SU-DHL-6 (cell line): ENCODE measurements around the gene H19.

ENCODE experiments used
- H2AFZ ChIP-seq: fragments of 200-600 bp; sonication (generic); 2 replicates; pipeline ENCODE4 v1.6.1; 2014; ENCODE audit warnings: low read depth, mild to moderate bottlenecking, moderate library complexity, mixed read lengths, antibody characterized with exemption, low read length; ENCODE audit not compliant: severe bottlenecking
- H3F3A ChIP-seq: fragments of 200-600 bp; shearing (Covaris generic); 2 replicates; pipeline ENCODE4 v1.6.0; 2016; ENCODE audit warnings: antibody characterized with exemption, mild to moderate bottlenecking; ENCODE audit not compliant: insufficient read depth
- H3K27ac ChIP-seq: fragments of 200-600 bp; sonication (generic); 2 replicates; pipeline ENCODE4 v1.5.1; 2016; ENCODE audit warnings: low read depth, mild to moderate bottlenecking, low read length, moderate library complexity, mixed read lengths
- H3K27me3 ChIP-seq: fragments of 200-600 bp; sonication (generic), shearing (Covaris generic); 2 replicates; pipeline ENCODE4 v1.6.0; 2014; ENCODE audit warnings: mild to moderate bottlenecking, low read length
- H3K36me3 ChIP-seq: fragments of 200-600 bp; sonication (generic); 2 replicates; pipeline ENCODE4 v1.6.1; 2014; ENCODE audit warnings: mild to moderate bottlenecking, low read length, mixed read lengths
- H3K4me2 ChIP-seq: fragments of 300-600, 200-600 bp; shearing (Covaris generic), sonication (generic); 2 replicates; pipeline ENCODE4 v1.6.0; 2014; ENCODE audit warnings: low read length, low read depth, mild to moderate bottlenecking; ENCODE audit not compliant: poor library complexity, severe bottlenecking
- H3K4me3 ChIP-seq: fragments of 200-600 bp; sonication (generic); 2 replicates; pipeline ENCODE4 v1.5.1; 2014; ENCODE audit warnings: antibody characterized with exemption, low read length, mild to moderate bottlenecking, mixed read lengths; ENCODE audit not compliant: insufficient read depth, poor library complexity, severe bottlenecking
- H3K79me2 ChIP-seq: fragments of 200-600 bp; sonication (generic); 2 replicates; pipeline ENCODE4 v1.6.1; 2014; ENCODE audit warnings: mild to moderate bottlenecking, low read length, moderate library complexity; ENCODE audit not compliant: insufficient read depth
- H3K9ac ChIP-seq: fragments of 200-600 bp; sonication (generic); 2 replicates; pipeline ENCODE4 v1.7.0; 2014; ENCODE audit warnings: mild to moderate bottlenecking, low read length
- H3K9me2 ChIP-seq: fragments of 200-600 bp; sonication (generic); replicated peaks from 2 replicates; pipeline ENCODE4 v1.6.1; 2014; ENCODE audit warnings: low read length; ENCODE audit not compliant: insufficient read depth
- H3K9me3 ChIP-seq: fragments of 200-600 bp; sonication (generic); 2 replicates; pipeline ENCODE4 v1.6.1; 2014; ENCODE audit warnings: low read length, mixed read lengths; ENCODE audit not compliant: insufficient read depth
- H4K20me1 ChIP-seq: fragments of 200-600 bp; sonication (generic); 2 replicates; pipeline ENCODE4 v1.6.1; 2014; ENCODE audit warnings: low read depth, mild to moderate bottlenecking, antibody characterized with exemption, low read length, moderate library complexity, mixed read lengths
- EZH2phosphoT487 ChIP-seq: fragments of 200-600 bp; sonication (generic), shearing (Covaris generic); conservative IDR thresholded peaks from 2 replicates; pipeline ENCODE4 v1.6.1; 2018; ENCODE audit warnings: mild to moderate bottlenecking, antibody characterized with exemption, low read length, moderate library complexity, mixed read lengths
- TF ChIP-seq, protein P1 (sequence below): fragments of 200-600 bp; sonication (generic); IDR thresholded peaks from one replicate; pipeline ENCODE4 v1.5.1; 2017; ENCODE audit warnings: antibody characterized with exemption, mild to moderate bottlenecking, low read length, moderate library complexity; ENCODE audit not compliant: insufficient read depth, poor library complexity, severe bottlenecking

The H19 gene

DNA sequence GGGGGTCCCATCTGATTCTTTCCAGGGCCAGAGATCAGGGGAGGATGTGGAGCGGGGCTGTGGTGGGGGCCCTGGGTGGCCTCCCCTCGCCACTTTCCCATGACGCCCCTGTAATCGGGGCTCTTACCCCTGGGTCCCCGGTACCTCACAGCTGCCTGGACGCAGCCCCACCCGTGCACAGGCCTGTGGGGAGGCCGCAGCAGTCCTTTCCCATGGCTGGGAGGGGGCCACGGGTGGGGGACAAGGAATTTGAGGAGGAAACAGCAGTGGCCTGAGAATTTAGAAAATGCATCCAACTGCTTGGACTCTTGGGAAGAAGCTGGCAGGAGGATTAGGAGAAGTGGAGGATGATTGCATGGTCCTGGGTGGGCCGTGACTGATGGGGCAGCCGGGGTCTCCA is 18.0 kb downstream of the H19 start:
- Histone ChIP-seq H3K36me3 (no peaks in the 10 kb centered on the region), H3K9me3 (no peaks in the 10 kb centered on the region), H2AFZ (no peak overlapping the region), H3K27me3 (no peaks in the 10 kb centered on the region), H3K27ac (no peak overlapping the region), H3K4me2 (no peak overlapping the region), H3F3A (no peaks in the 10 kb centered on the region), H3K9ac (no peak overlapping the region), H3K79me2 (no peaks in the 10 kb centered on the region), H4K20me1 (no peaks in the 10 kb centered on the region), H3K9me2 (no peaks in the 10 kb centered on the region), H3K4me3 (no peak overlapping the region)
- TF ChIP-seq, protein P1, sequence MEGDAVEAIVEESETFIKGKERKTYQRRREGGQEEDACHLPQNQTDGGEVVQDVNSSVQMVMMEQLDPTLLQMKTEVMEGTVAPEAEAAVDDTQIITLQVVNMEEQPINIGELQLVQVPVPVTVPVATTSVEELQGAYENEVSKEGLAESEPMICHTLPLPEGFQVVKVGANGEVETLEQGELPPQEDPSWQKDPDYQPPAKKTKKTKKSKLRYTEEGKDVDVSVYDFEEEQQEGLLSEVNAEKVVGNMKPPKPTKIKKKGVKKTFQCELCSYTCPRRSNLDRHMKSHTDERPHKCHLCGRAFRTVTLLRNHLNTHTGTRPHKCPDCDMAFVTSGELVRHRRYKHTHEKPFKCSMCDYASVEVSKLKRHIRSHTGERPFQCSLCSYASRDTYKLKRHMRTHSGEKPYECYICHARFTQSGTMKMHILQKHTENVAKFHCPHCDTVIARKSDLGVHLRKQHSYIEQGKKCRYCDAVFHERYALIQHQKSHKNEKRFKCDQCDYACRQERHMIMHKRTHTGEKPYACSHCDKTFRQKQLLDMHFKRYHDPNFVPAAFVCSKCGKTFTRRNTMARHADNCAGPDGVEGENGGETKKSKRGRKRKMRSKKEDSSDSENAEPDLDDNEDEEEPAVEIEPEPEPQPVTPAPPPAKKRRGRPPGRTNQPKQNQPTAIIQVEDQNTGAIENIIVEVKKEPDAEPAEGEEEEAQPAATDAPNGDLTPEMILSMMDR = no peak
- no peak for TF ChIP-seq EZH2phosphoT487

DNA sequence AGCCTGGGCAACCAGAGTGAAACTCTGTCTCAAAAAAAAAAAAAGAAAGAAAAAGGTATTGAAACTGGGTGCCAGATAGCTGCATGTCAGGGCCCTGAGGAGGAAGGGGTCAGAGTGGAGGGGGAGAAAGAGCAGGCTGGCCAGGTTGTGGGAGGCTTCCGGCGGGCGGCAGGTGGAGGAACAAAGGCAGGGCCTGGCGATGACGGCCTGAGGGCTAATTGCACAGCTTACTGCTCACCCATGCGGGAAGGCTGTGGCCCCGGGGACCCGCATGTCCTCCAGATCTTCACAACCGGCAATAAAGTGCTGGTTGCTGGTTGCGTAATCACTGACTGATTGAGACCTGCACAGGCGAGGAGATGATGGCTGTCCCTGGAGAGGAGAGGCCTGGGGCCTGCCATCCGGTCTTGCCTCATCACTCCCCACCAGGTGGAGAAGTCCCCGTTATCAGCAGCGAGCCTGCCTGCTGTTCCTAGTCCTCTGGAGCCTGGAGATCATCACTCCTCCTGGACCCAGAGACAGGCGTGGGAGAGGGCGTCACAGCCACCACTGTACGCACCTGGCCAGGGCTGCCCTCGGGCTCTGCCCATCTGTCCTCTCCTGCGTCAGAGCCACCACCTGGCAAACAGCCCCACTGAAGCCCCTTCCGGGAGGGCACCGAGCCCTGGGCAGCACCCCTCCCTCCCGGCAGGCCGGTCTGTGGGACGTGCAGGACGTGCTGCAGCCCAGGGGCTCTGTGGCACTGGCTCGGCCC is 18.7 kb downstream of the H19 start:
- no peaks in the 10 kb centered on the region for H3K9me3 ChIP-seq
- TF ChIP-seq, protein P1 = no peak
- no peak for TF ChIP-seq EZH2phosphoT487
- H3K4me3 ChIP-seq = no peak overlapping the region
- H3F3A ChIP-seq = no peaks in the 10 kb centered on the region
- H2AFZ ChIP-seq = no peak overlapping the region
- H3K4me2 ChIP-seq = no peak overlapping the region
- H3K79me2 ChIP-seq = no peaks in the 10 kb centered on the region
- no peaks in the 10 kb centered on the region for H3K9me2 ChIP-seq
- no peaks in the 10 kb centered on the region for H4K20me1 ChIP-seq
- H3K36me3 ChIP-seq = no peaks in the 10 kb centered on the region
- H3K9ac ChIP-seq = no peak overlapping the region
- no peaks in the 10 kb centered on the region for H3K27me3 ChIP-seq
- H3K27ac ChIP-seq = no peak overlapping the region

DNA sequence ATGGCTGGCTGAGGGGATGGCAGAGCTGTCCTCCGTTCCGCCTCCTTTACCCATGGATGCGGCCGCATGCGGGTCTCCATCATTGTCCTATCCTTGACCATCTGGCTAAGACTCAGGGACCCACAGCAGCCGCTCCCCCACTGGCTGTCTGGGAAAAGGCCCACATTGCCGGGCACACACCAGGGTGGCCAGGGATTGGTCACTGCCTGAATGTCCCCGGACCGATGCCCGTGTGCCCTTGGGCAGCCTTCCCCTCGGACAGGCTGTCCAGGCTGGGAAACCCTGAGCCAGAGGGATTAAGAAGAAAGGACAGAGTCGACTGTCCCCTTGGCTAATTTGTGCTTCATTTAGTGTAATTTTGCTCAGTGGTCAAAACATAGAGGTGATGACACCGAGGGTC is 22.5 kb downstream of the H19 start:
- no peak for TF ChIP-seq EZH2phosphoT487
- TF ChIP-seq, protein P1 = no peak
- Histone ChIP-seq H2AFZ (no peak overlapping the region), H3K36me3 (no peaks in the 10 kb centered on the region), H3K9ac (no peak overlapping the region), H3K9me2 (no peaks in the 10 kb centered on the region), H3K27ac (no peak overlapping the region), H3K4me3 (no peak overlapping the region), H3K9me3 (no peaks in the 10 kb centered on the region), H3K79me2 (no peaks in the 10 kb centered on the region), H3F3A (no peaks in the 10 kb centered on the region), H3K4me2 (no peak overlapping the region), H4K20me1 (no peaks in the 10 kb centered on the region), H3K27me3 (no peaks in the 10 kb centered on the region)
